K562 (cell line): ENCODE results near the gene CPLX1. TPM values are rescaled to one million over a fixed set of nuclear protein-coding genes. Genes with fewer than 3 reads are reported as not detected.

Experiments used
- ATAC-seq: fragments of 200-7000 bp; cut with Tn5 transposase; 3 replicates; pipeline ENCODE4 v1.9.1; 2020; ENCODE audit warnings: moderate library complexity
- BruUV-seq: library from RNA; stranded (reverse); fragments of 400-500 nt; replicated peaks from 2 replicates; lab custom pipeline; 2021; lab: Mats Ljungman, UMichigan
- CTCF ChIA-PET: fragments of 300-600 bp; formaldehyde crosslinking; extraction: SDS; loops from one replicate; lab custom pipeline; 2021; ENCODE audit warnings: low intra/inter-chr PET ratio; lab: Yijun Ruan, JAX
- POLR2A ChIA-PET: fragments of 300-600, 350-650 bp; sonication (Branson Sonifier 250); formaldehyde crosslinking; extraction: SDS; loops from one replicate; lab custom pipeline; 2021; ENCODE audit warnings: antibody characterized with exemption, inconsistent platforms; lab: Yijun Ruan, JAX
- DNase-seq, 4 experiments: peaks; one replicate each; pipeline versions ENCODE4 v3.0.0 to v3.0.0-alpha.2; 2011 to 2018; ENCODE audit warnings: low spot score in 3 of 4, mixed read lengths in 3 of 4; ENCODE audit errors: extremely low read depth in 1 of 4
- FAIRE-seq: peaks from 2 replicates; lab custom pipeline; 2011; peaks lifted over from hg19 to GRCh38; lab: Jason Lieb, UNC
- H2AFZ ChIP-seq: 2 replicates; pipeline ENCODE4 v1.6.0; 2011; ENCODE audit warnings: low read depth, low read length, control low read depth, inconsistent platforms
- H3K27ac ChIP-seq: fragments of 200-600 bp; 3 replicates; pipeline ENCODE4 v1.8.0; 2011; ENCODE audit warnings: low read depth, mild to moderate bottlenecking, control low read depth, inconsistent platforms, low read length, moderate library complexity, mixed read lengths; ENCODE audit errors: extremely low read depth
- H3K27me3 ChIP-seq, 2 experiments: fragments of 300-600 bp in 1 of 2; 2 replicates in 1 of 2; 3 replicates in 1 of 2; pipeline versions ENCODE4 v1.6.0 to v1.8.0; 2011; ENCODE audit warnings: inconsistent platforms in 2 of 2, low read length in 2 of 2, mild to moderate bottlenecking in 1 of 2, mixed read lengths in 1 of 2, moderate library complexity in 1 of 2; ENCODE audit not compliant: control insufficient read depth in 2 of 2, insufficient read depth in 2 of 2
- H3K36me3 ChIP-seq: fragments of 300-600 bp; 3 replicates; pipeline ENCODE4 v1.8.0; 2011; ENCODE audit warnings: mild to moderate bottlenecking, low read length, inconsistent platforms; ENCODE audit not compliant: control insufficient read depth, insufficient read depth
- H3K4me1 ChIP-seq, 2 experiments: fragments of 200-600 bp in 1 of 2; replicated peaks in 1 of 2; 2 replicates in 1 of 2; 3 replicates in 1 of 2; pipeline versions ENCODE4 v1.5.1 to v1.8.0; 2011; ENCODE audit warnings: inconsistent platforms in 2 of 2, low read length in 2 of 2, mild to moderate bottlenecking in 1 of 2, mixed read lengths in 1 of 2, moderate library complexity in 1 of 2; ENCODE audit not compliant: control insufficient read depth in 2 of 2, insufficient read depth in 2 of 2
- H3K4me2 ChIP-seq: 2 replicates; pipeline ENCODE4 v1.6.1; 2011; ENCODE audit warnings: low read length, control low read depth, inconsistent platforms, mixed read lengths; ENCODE audit not compliant: insufficient read depth
- H3K4me3 ChIP-seq: fragments of 200-600 bp; sonication (generic), shearing (Covaris generic); 2 replicates; pipeline ENCODE4 v1.5.1; 2016; ENCODE audit warnings: control low read depth, inconsistent platforms
- H3K79me2 ChIP-seq: fragments of 200-600 bp; 3 replicates; pipeline ENCODE4 v1.8.0; 2011; ENCODE audit warnings: low read length, inconsistent platforms; ENCODE audit not compliant: control insufficient read depth, insufficient read depth
- H3K9ac ChIP-seq, 2 experiments: 2 replicates each; pipeline versions ENCODE4 v1.6.0 to v1.6.1; 2011; ENCODE audit warnings: low read depth in 2 of 2, low read length in 2 of 2, control low read depth in 1 of 2, inconsistent platforms in 1 of 2, mild to moderate bottlenecking in 1 of 2, mixed read lengths in 1 of 2; ENCODE audit not compliant: insufficient read depth in 1 of 2
- H3K9me1 ChIP-seq: one replicate; pipeline ENCODE4 v1.6.0; 2011; ENCODE audit warnings: inconsistent platforms, mild to moderate bottlenecking, low read length, moderate library complexity; ENCODE audit not compliant: control insufficient read depth, insufficient read depth
- H3K9me3 ChIP-seq: replicated peaks from 2 replicates; pipeline ENCODE4 v1.5.1; 2011; ENCODE audit warnings: low read depth, low read length, inconsistent platforms; ENCODE audit not compliant: control insufficient read depth, insufficient read depth
- H4K20me1 ChIP-seq: replicated peaks from 2 replicates; pipeline ENCODE4 v1.6.1; 2011; ENCODE audit warnings: low read length, inconsistent platforms, mixed read lengths; ENCODE audit not compliant: control insufficient read depth, insufficient read depth
- MEIS2 ChIP-seq: fragments of 450-650 bp; IDR thresholded peaks from 2 replicates; pipeline ENCODE4 v1.6.1; 2014; ENCODE audit warnings: mild to moderate bottlenecking; ENCODE audit not compliant: partially characterized antibody
- YY1 ChIP-seq, 3 experiments: IDR thresholded peaks; 2 replicates each; pipeline ENCODE4 v1.6.1; 2011; ENCODE audit warnings: low read length in 2 of 3, mild to moderate bottlenecking in 2 of 3, moderate library complexity in 2 of 3, borderline replicate concordance in 1 of 3, control low read depth in 1 of 3, low read depth in 1 of 3; ENCODE audit not compliant: insufficient read depth in 3 of 3, insufficient replicate concordance in 2 of 3, control insufficient read depth in 1 of 3, insufficient read length in 1 of 3; ENCODE audit errors: extremely low read depth in 1 of 3
- ZNF586 ChIP-seq: fragments of 450-650 bp; formaldehyde crosslinking; conservative IDR thresholded peaks from 2 replicates; pipeline ENCODE4 v1.4.0; 2020; ENCODE audit warnings: mild to moderate bottlenecking, moderate library complexity
- WGBS: fragments of 100-300 bp; shearing (Covaris generic); methylation state at CpG from one replicate; pipeline ENCODE4 v1.1.6; 2016; ENCODE audit warnings: low coverage, mixed read lengths; ENCODE audit not compliant: insufficient coverage; ENCODE audit errors: missing lambda C conversion rate; 5-methylcytosine and 5-hydroxymethylcytosine counted together
- in situ Hi-C: fragments of 300-500 bp; cut with MboI; formaldehyde crosslinking; loops from 4 replicates; pipeline ENCODE4 v1.15.0; 2018; ENCODE audit warnings: inconsistent platforms, mixed read lengths
- intact Hi-C: fragments of 100-400 bp; cut with micrococcal nuclease; formaldehyde crosslinking; loops from 2 replicates; pipeline ENCODE4 v1.14.2; 2022
- polyA plus RNA-seq, 8 experiments: library from polyadenylated mRNA; depleted of rRNA in 4 of 8; stranded (reverse) in 5 of 8; unstranded in 3 of 8; fragments of >200 nt; fragmentation: Nextera tagmentation in 2 of 8; fragmentation: Illumina TruSeq in 1 of 8; extraction: Ambion mirVana in 2 of 8; extraction: Trizol in 1 of 8; gene quantifications; 2 replicates each; pipeline versions ENCODE4 v1.2.1 to v1.2.3, GENCODE V29; 2011 to 2014; ENCODE audit warnings: inconsistent platforms in 1 of 8, missing spikeins in 1 of 8
- total RNA-seq, 7 experiments: library from RNA; depleted of rRNA in 6 of 7; stranded (reverse); fragments of >200 nt in 6 of 7; fragmentation: Illumina TruSeq in 2 of 7; extraction: Trizol in 2 of 7; gene quantifications; 2 replicates each; pipeline versions ENCODE4 v1.2.1 to v1.2.3, GENCODE V29; 2011 to 2021; ENCODE audit warnings: low replicate concordance in 1 of 7
- TF ChIP-seq, protein P1 (sequence below): sonication (generic); formaldehyde crosslinking; IDR thresholded peaks from 2 replicates; pipeline ENCODE4 v1.8.0; 2022; ENCODE audit warnings: mild to moderate bottlenecking, missing genetic modification reagents
- TF ChIP-seq, protein P2 (sequence below): fragments of 450-650 bp; IDR thresholded peaks from 2 replicates; pipeline ENCODE4 v1.6.1; 2018; ENCODE audit warnings: mild to moderate bottlenecking, low read depth; ENCODE audit not compliant: partially characterized antibody

CPLX1 gene
- total and polyA plus RNA-seq, 9 of the 15 experiments (the other 6 are each of a cell fraction or from before 2014, with no cell fraction given): 0.03 to 3.3 (median 0.17) TPM; not detected in 2

DNA sequence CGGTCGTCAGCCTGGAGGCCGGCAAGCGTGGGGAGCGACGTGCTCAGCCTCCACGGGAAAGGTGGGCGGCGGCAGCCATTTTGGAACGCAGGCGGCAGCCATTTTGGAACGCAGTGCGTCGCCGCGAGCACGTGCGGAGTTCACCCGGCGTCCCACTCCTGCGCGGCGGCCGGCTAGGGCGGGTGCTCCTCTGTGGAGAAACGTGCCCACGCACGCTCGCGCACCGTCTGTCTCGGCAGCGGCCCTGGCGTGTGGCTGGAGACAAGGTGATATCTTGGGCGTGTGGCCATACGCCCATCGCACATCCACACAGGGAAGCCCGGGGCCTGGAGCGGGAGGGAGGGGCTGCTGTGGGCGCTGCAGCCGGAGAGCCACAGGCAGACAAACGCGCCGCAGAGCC lies 21.1 kb downstream of the CPLX1 start:
- WGBS: 63% methylated on average over 29 of the region's 44 CpGs
- Histone ChIP-seq H3K79me2 (no peaks in the 10 kb centered on the region), H3K4me3 (no peak overlapping the region), H3K36me3 (no peaks in the 10 kb centered on the region), H3K4me2 (no peak overlapping the region), H2AFZ (no peak overlapping the region), H3K9me3 (no peaks in the 10 kb centered on the region), H3K4me1 (peaks cover 0 to 12% of the 10 kb centered on the region in 2 experiments; a peak in 2 of 5 replicates), H3K27me3 (peaks cover 0 to 14% of the 10 kb centered on the region in 2 experiments; a peak in 4 of 5 replicates), H3K9me1 (no peaks in the 10 kb centered on the region), H3K9ac (no peak overlapping the region), H3K27ac (no peak overlapping the region), H4K20me1 (no peaks in the 10 kb centered on the region)
- BruUV-seq: no TSS peak
- no peak for ATAC-seq
- in situ Hi-C loops: no loop called here
- CTCF ChIA-PET: no interaction called here
- FAIRE-seq: no peak
- peak; percentile 57 to 85 (median 60) for TF ChIP-seq YY1 (IDR thresholded peaks at IDR 0.05; ENCODE audit: borderline replicate concordance in 1 of 3, control insufficient read depth in 1 of 3, extremely low read depth in 1 of 3, insufficient read depth in 3 of 3, insufficient read length in 1 of 3, insufficient replicate concordance in 2 of 3, low read depth in 1 of 3, low read length in 2 of 3)
- TF ChIP-seq, protein P1, sequence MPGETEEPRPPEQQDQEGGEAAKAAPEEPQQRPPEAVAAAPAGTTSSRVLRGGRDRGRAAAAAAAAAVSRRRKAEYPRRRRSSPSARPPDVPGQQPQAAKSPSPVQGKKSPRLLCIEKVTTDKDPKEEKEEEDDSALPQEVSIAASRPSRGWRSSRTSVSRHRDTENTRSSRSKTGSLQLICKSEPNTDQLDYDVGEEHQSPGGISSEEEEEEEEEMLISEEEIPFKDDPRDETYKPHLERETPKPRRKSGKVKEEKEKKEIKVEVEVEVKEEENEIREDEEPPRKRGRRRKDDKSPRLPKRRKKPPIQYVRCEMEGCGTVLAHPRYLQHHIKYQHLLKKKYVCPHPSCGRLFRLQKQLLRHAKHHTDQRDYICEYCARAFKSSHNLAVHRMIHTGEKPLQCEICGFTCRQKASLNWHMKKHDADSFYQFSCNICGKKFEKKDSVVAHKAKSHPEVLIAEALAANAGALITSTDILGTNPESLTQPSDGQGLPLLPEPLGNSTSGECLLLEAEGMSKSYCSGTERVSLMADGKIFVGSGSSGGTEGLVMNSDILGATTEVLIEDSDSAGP: no peak
- TF ChIP-seq MEIS2: no peak
- no peak for TF ChIP-seq ZNF586 (CRISPR knock-in tag)
- TF ChIP-seq, protein P2, sequence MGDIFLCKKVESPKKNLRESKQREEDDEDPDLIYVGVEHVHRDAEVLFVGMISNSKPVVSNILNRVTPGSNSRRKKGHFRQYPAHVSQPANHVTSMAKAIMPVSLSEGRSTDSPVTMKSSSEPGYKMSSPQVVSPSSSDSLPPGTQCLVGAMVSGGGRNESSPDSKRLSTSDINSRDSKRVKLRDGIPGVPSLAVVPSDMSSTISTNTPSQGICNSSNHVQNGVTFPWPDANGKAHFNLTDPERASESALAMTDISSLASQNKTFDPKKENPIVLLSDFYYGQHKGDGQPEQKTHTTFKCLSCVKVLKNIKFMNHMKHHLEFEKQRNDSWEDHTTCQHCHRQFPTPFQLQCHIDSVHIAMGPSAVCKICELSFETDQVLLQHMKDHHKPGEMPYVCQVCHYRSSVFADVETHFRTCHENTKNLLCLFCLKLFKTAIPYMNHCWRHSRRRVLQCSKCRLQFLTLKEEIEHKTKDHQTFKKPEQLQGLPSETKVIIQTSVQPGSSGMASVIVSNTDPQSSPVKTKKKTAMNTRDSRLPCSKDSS: no peak
- intact Hi-C loops: no loop called here
- POLR2A ChIA-PET: no interaction called here
- no peak for DNase-seq
